MM.1S (cell line): ENCODE data around the gene ABCA10.

ENCODE experiments used
- DNase-seq: peaks from one replicate; pipeline ENCODE4 v3.0.0-alpha.2; 2015
- H2AFZ ChIP-seq: fragments of 300-600 bp; sonication (generic); 2 replicates; pipeline ENCODE4 v1.6.0; 2016; ENCODE audit warnings: antibody characterized with exemption, low read length
- H3F3A ChIP-seq: fragments of 300-600 bp; sonication (generic); 2 replicates; pipeline ENCODE4 v1.6.1; 2016; ENCODE audit warnings: mild to moderate bottlenecking, antibody characterized with exemption, low read length, moderate library complexity, mixed read lengths; ENCODE audit not compliant: insufficient read depth
- H3K27ac ChIP-seq: fragments of 300-600 bp; sonication (generic); 2 replicates; pipeline ENCODE4 v1.5.1; 2016; ENCODE audit warnings: mild to moderate bottlenecking, low read length
- H3K27me3 ChIP-seq: fragments of 300-600 bp; sonication (generic); replicated peaks from 2 replicates; pipeline ENCODE4 v1.6.0; 2016; ENCODE audit warnings: low read length; ENCODE audit not compliant: insufficient read depth
- H3K36me3 ChIP-seq: fragments of 300-600 bp; sonication (generic); replicated peaks from 2 replicates; pipeline ENCODE4 v1.6.1; 2016; ENCODE audit warnings: mild to moderate bottlenecking, low read length, mixed read lengths; ENCODE audit not compliant: insufficient read depth
- H3K4me1 ChIP-seq: fragments of 300-600 bp; sonication (generic); 2 replicates; pipeline ENCODE4 v1.6.1; 2016; ENCODE audit warnings: low read length, mixed read lengths
- H3K4me2 ChIP-seq: fragments of 300-600 bp; sonication (generic); 2 replicates; pipeline ENCODE4 v1.6.0; 2016; ENCODE audit warnings: low read depth, low read length
- H3K4me3 ChIP-seq: fragments of 300-600 bp; sonication (generic); 2 replicates; pipeline ENCODE4 v1.5.1; 2016; ENCODE audit warnings: low read length, mixed read lengths
- H3K79me2 ChIP-seq: fragments of 300-600 bp; sonication (generic); 2 replicates; pipeline ENCODE4 v1.6.1; 2016; ENCODE audit warnings: mixed run types, low read length, mixed read lengths
- H3K9ac ChIP-seq: fragments of 300-600 bp; sonication (generic); 2 replicates; pipeline ENCODE4 v1.6.1; 2016; ENCODE audit warnings: low read length, mixed read lengths
- H3K9me2 ChIP-seq: fragments of 300-600 bp; sonication (generic); replicated peaks from 2 replicates; pipeline ENCODE4 v1.6.1; 2016; ENCODE audit warnings: mild to moderate bottlenecking, low read length, mixed read lengths; ENCODE audit not compliant: insufficient read depth
- H3K9me3 ChIP-seq: fragments of 300-600 bp; sonication (generic); replicated peaks from 2 replicates; pipeline ENCODE4 v1.6.1; 2016; ENCODE audit warnings: mild to moderate bottlenecking, low read length, mixed read lengths; ENCODE audit not compliant: insufficient read depth
- H4K20me1 ChIP-seq: fragments of 300-600 bp; sonication (generic); 2 replicates; pipeline ENCODE4 v1.6.1; 2016; ENCODE audit warnings: mild to moderate bottlenecking, low read length, moderate library complexity, mixed read lengths; ENCODE audit not compliant: insufficient read depth
- EZH2 ChIP-seq: fragments of 300-600 bp; sonication (generic); optimal IDR thresholded peaks from 2 replicates; pipeline ENCODE3; 2017; ENCODE audit warnings: low read depth, mild to moderate bottlenecking, antibody characterized with exemption, low read length, mixed read lengths
- EZH2phosphoT487 ChIP-seq: fragments of 300-600 bp; sonication (generic); IDR thresholded peaks from 2 replicates; pipeline ENCODE4 v1.6.1; 2018; ENCODE audit warnings: antibody characterized with exemption, low read length
- TF ChIP-seq, protein P1 (sequence below): fragments of 300-600 bp; sonication (generic); IDR thresholded peaks from 2 replicates; pipeline ENCODE4 v1.5.1; 2016; ENCODE audit warnings: antibody characterized with exemption, low read length, mixed read lengths

ABCA10 gene

DNA sequence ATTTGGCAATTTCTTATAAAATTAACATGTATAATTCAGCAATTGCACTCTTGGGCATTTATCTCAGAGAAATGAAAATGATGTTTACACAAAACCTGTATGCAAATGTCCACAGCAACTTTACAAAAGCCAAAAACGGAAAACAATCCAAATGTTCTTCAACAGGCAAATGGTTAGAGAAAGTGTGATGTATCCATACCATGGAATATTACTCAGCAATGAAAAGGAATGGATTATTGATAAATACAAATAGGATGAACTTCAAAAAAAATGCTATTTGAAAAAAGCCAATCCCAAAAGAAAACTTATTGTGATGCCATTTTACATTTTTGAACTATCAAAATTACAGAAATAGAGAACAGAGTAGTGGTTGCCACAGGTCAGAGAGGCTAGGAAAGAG lies 37.2 kb upstream of the ABCA10 start:
- no peaks in the 10 kb centered on the region for H3F3A ChIP-seq
- H3K9me2 ChIP-seq = no peaks in the 10 kb centered on the region
- H4K20me1 ChIP-seq = no peaks in the 10 kb centered on the region
- H3K9me3 ChIP-seq = no peaks in the 10 kb centered on the region
- H2AFZ ChIP-seq = no peak overlapping the region
- H3K4me1 ChIP-seq = no peaks in the 10 kb centered on the region
- no peak overlapping the region for H3K27ac ChIP-seq
- DNase-seq = no peak
- H3K79me2 ChIP-seq = no peaks in the 10 kb centered on the region
- TF ChIP-seq EZH2 (no peak), EZH2phosphoT487 (no peak)
- TF ChIP-seq, protein P1, sequence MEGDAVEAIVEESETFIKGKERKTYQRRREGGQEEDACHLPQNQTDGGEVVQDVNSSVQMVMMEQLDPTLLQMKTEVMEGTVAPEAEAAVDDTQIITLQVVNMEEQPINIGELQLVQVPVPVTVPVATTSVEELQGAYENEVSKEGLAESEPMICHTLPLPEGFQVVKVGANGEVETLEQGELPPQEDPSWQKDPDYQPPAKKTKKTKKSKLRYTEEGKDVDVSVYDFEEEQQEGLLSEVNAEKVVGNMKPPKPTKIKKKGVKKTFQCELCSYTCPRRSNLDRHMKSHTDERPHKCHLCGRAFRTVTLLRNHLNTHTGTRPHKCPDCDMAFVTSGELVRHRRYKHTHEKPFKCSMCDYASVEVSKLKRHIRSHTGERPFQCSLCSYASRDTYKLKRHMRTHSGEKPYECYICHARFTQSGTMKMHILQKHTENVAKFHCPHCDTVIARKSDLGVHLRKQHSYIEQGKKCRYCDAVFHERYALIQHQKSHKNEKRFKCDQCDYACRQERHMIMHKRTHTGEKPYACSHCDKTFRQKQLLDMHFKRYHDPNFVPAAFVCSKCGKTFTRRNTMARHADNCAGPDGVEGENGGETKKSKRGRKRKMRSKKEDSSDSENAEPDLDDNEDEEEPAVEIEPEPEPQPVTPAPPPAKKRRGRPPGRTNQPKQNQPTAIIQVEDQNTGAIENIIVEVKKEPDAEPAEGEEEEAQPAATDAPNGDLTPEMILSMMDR = no peak
- no peaks in the 10 kb centered on the region for H3K36me3 ChIP-seq
- no peaks in the 10 kb centered on the region for H3K27me3 ChIP-seq
- H3K4me3 ChIP-seq = no peak overlapping the region
- no peak overlapping the region for H3K9ac ChIP-seq
- H3K4me2 ChIP-seq = no peak overlapping the region

DNA sequence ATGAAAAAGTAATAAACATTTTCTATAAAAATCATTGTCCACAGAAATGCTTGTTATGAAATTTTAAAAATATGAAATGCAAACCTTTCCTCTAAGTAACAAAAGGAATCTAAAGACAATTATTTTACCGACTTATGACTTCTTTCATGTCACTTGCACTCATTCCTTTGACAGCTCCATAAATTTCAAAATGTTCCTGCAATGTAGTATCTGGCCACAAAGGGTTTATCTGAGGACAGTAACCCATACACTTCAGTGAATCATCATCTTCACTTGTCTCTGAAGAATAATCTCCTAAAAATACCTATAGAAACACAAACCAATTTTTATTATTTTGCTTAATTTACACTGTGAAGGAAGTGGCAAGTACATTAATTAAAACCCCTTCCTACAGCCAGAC lies 25.6 kb upstream of the ABCA10 start:
- DNase-seq = no peak
- Histone ChIP-seq H3F3A (no peaks in the 10 kb centered on the region), H3K9me3 (no peaks in the 10 kb centered on the region), H3K36me3 (no peaks in the 10 kb centered on the region), H3K27me3 (no peaks in the 10 kb centered on the region), H3K79me2 (no peaks in the 10 kb centered on the region), H2AFZ (no peak overlapping the region), H3K9me2 (no peaks in the 10 kb centered on the region), H3K27ac (no peak overlapping the region), H3K9ac (no peak overlapping the region), H3K4me2 (no peak overlapping the region), H3K4me3 (no peak overlapping the region), H3K4me1 (no peaks in the 10 kb centered on the region), H4K20me1 (no peaks in the 10 kb centered on the region)
- no peak for TF ChIP-seq EZH2
- TF ChIP-seq EZH2phosphoT487 = no peak
- TF ChIP-seq, protein P1 = no peak

DNA sequence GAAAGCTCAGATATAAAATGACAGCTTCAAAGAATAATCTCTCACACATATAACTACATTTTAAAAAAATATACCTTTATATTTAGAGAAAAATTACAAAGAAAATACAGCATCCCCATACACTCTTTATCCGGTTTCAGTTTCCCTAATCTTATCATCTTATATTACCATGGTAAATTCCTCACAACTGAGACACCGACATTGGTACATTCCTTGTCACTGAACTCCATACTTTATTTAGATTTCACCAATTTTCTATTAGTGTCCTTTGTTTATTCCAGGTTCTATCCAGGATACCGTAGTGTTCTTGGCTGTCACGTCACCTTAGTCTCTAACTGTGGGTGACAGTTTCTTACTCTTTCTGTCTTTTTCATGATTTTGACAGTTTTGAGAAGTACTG lies 22.0 kb upstream of the ABCA10 start:
- Histone ChIP-seq H3K79me2 (no peaks in the 10 kb centered on the region), H3K9me2 (no peaks in the 10 kb centered on the region), H3K4me1 (no peaks in the 10 kb centered on the region), H3K4me2 (no peak overlapping the region), H3K9ac (no peak overlapping the region), H3K27me3 (no peaks in the 10 kb centered on the region), H3K4me3 (no peak overlapping the region), H2AFZ (no peak overlapping the region), H3K9me3 (no peaks in the 10 kb centered on the region), H3K27ac (no peak overlapping the region), H3K36me3 (no peaks in the 10 kb centered on the region), H4K20me1 (no peaks in the 10 kb centered on the region), H3F3A (no peaks in the 10 kb centered on the region)
- TF ChIP-seq, protein P1 = no peak
- TF ChIP-seq EZH2 = no peak
- TF ChIP-seq EZH2phosphoT487 = no peak
- DNase-seq = no peak
